ENCODE data around the gene CACNA1C.

- TF ChIP-seq, protein P1, sequence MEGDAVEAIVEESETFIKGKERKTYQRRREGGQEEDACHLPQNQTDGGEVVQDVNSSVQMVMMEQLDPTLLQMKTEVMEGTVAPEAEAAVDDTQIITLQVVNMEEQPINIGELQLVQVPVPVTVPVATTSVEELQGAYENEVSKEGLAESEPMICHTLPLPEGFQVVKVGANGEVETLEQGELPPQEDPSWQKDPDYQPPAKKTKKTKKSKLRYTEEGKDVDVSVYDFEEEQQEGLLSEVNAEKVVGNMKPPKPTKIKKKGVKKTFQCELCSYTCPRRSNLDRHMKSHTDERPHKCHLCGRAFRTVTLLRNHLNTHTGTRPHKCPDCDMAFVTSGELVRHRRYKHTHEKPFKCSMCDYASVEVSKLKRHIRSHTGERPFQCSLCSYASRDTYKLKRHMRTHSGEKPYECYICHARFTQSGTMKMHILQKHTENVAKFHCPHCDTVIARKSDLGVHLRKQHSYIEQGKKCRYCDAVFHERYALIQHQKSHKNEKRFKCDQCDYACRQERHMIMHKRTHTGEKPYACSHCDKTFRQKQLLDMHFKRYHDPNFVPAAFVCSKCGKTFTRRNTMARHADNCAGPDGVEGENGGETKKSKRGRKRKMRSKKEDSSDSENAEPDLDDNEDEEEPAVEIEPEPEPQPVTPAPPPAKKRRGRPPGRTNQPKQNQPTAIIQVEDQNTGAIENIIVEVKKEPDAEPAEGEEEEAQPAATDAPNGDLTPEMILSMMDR (IDR thresholded peaks at IDR 0.05) = peak; percentile 84 to 86 (median 86)
- peak in 1 of 2 donors; percentile 24 for TF ChIP-seq POLR2AphosphoS5 (IDR thresholded peaks at IDR 0.05)
- no peak for TF ChIP-seq EP300 (IDR thresholded peaks at IDR 0.05)
Measured at GRCh38 chr12:2057041-2057794, 4.4 kb downstream of the CACNA1C start.
